Caco-2 (cell line): Measurements from ENCODE around the gene FOSL2. TPM values are rescaled to one million over a fixed set of nuclear protein-coding genes. Genes with fewer than 3 reads are reported as not detected.

ENCODE experiments used
- BruUV-seq: library from RNA; stranded (reverse); fragments of 400-500 nt; replicated peaks from 2 replicates; lab custom pipeline; 2021; lab: Mats Ljungman, UMichigan
- CTCF ChIA-PET: fragments of 300-600 bp; sonication (Branson Sonifier 250); formaldehyde crosslinking; loops from one replicate; lab custom pipeline; 2022; ENCODE audit warnings: antibody characterized with exemption; lab: Charles Lee
- POLR2A ChIA-PET: fragments of 300-600 bp; sonication (Branson Sonifier 250); formaldehyde crosslinking; loops from one replicate; lab custom pipeline; 2022; ENCODE audit warnings: antibody characterized with exemption; lab: Charles Lee
- DNase-seq, 2 experiments: peaks; one replicate each; pipeline versions ENCODE4 v3.0.0 to v3.0.0-alpha.2; 2020 to 2022
- H3K27me3 ChIP-seq: replicated peaks from 2 replicates; pipeline ENCODE4 v1.6.0; 2011; ENCODE audit warnings: low read length; ENCODE audit not compliant: control insufficient read depth, insufficient read depth
- H3K36me3 ChIP-seq: 2 replicates; pipeline ENCODE4 v1.5.1; 2011; ENCODE audit warnings: low read length; ENCODE audit not compliant: control insufficient read depth, insufficient read depth
- H3K4me1 ChIP-seq: fragments of 250-450 bp; sonication (Bioruptor Pico); 2 replicates; pipeline ENCODE4 v1.5.1; 2020; ENCODE audit warnings: mild to moderate bottlenecking
- H3K4me3 ChIP-seq: 2 replicates; pipeline ENCODE4 v1.5.1; 2011; ENCODE audit warnings: low read depth, mild to moderate bottlenecking, control low read depth, low read length
- H3K9me3 ChIP-seq: fragments of 250-450 bp; sonication (Bioruptor Pico); 2 replicates; pipeline ENCODE4 v1.5.1; 2020; ENCODE audit warnings: mild to moderate bottlenecking, moderate library complexity
- H3K27ac Mint-ChIP-seq: one replicate; pipeline ENCODE4 v1.8.0; 2022; ENCODE audit warnings: mixed read lengths; ENCODE audit not compliant: unreplicated experiment
- H3K27me3 Mint-ChIP-seq: one replicate; pipeline ENCODE4 v1.8.0; 2022; ENCODE audit warnings: mixed read lengths; ENCODE audit not compliant: insufficient read depth, unreplicated experiment
- H3K36me3 Mint-ChIP-seq: one replicate; pipeline ENCODE4 v1.8.0; 2022; ENCODE audit warnings: mild to moderate bottlenecking, mixed read lengths; ENCODE audit not compliant: insufficient read depth, unreplicated experiment
- H3K4me1 Mint-ChIP-seq: one replicate; pipeline ENCODE4 v1.8.0; 2022; ENCODE audit warnings: low read depth, mixed read lengths; ENCODE audit not compliant: unreplicated experiment
- H3K4me3 Mint-ChIP-seq: one replicate; pipeline ENCODE4 v1.8.0; 2022; ENCODE audit warnings: mild to moderate bottlenecking, moderate library complexity, mixed read lengths; ENCODE audit not compliant: unreplicated experiment
- H3K9me3 Mint-ChIP-seq: one replicate; pipeline ENCODE4 v1.8.0; 2022; ENCODE audit warnings: mixed read lengths; ENCODE audit not compliant: unreplicated experiment
- CTCF ChIP-seq, 2 experiments: fragments of 200-600 bp in 1 of 2; IDR thresholded peaks; 1 replicate in 1 of 2; 2 replicates in 1 of 2; pipeline versions ENCODE4 v1.5.1 to v1.8.0; 2011 to 2022; ENCODE audit warnings: antibody characterized with exemption in 1 of 2, control low read depth in 1 of 2, inconsistent platforms in 1 of 2, low read depth in 1 of 2, low read length in 1 of 2, mild to moderate bottlenecking in 1 of 2, moderate library complexity in 1 of 2; ENCODE audit not compliant: insufficient read depth in 1 of 2, severe bottlenecking in 1 of 2, unreplicated experiment in 1 of 2
- intact Hi-C: fragments of 100-400 bp; cut with micrococcal nuclease; formaldehyde crosslinking; loops from one replicate; pipeline ENCODE4 v1.10.0; 2022; ENCODE audit not compliant: unreplicated experiment
- total RNA-seq: library from RNA; stranded (reverse); gene quantifications from 2 replicates; pipeline ENCODE4 v1.2.3, GENCODE V29; 2022

FOSL2 gene
- total RNA-seq, 1 experiment from 2014 or later, result 64.6 TPM

DNA sequence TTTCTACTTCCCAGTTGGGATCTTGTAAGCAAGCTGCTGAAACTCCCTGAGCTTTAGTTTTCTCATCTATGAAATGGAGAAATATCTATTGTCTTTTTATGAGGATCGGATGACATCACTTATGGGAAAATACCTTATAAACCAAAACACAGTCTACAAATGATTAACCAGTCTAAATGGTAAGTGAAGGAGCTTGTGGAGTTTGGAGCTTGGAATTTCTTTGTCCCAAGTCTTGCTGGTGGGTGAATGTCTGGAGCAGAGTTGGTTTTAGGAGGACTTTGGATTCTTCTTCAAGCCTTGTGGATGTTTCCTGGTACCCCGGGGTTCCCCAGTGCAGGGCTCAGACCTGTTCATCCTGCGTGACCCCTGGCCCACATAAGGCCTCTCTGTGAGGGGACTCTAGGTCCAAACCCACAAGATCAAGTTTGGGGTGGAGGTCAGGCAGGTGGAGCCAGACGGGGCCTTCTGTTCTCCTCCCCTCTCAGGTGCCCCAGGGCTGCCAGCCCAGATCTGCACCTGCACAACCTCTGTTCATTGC lies 43.2 kb downstream of the FOSL2 start:
- H3K4me3 Mint-ChIP-seq, result peak overlapping the region; percentile 30
- H3K4me1 ChIP-seq, result peaks cover 33% of the 10 kb centered on the region
- no peak for TF ChIP-seq CTCF (IDR thresholded peaks at IDR 0.05; ENCODE audit: insufficient read depth in 1 of 2, low read depth in 1 of 2, low read length in 1 of 2, severe bottlenecking in 1 of 2, unreplicated experiment in 1 of 2)
- H3K27me3 Mint-ChIP-seq, result no peaks in the 10 kb centered on the region
- peak; percentile 31 to 55 for DNase-seq
- BruUV-seq, result no TSS peak
- no peaks in the 10 kb centered on the region for H3K36me3 ChIP-seq
- H3K4me1 Mint-ChIP-seq, result peaks cover 15% of the 10 kb centered on the region
- ChIA-PET POLR2A (interaction anchor here (0.5 to 0.6 kb wide), 2 partner anchors 322 to 722 kb away, joined by 3 to 5 read pairs; no protein-coding TSS in a partner anchor), CTCF (interaction anchor here (0.7 to 1.2 kb wide), 3 partner anchors 16 to 752 kb away, joined by 3 to 6 read pairs (median 5); no protein-coding TSS in a partner anchor)
- no peak overlapping the region for H3K4me3 ChIP-seq
- H3K36me3 Mint-ChIP-seq, result peaks cover 5% of the 10 kb centered on the region
- peak overlapping the region; percentile 71 for H3K27ac Mint-ChIP-seq
- no peaks in the 10 kb centered on the region for H3K27me3 ChIP-seq
- intact Hi-C loops, result no loop called here
- H3K9me3 ChIP-seq, result peaks cover 18% of the 10 kb centered on the region
- H3K9me3 Mint-ChIP-seq, result peaks cover 17% of the 10 kb centered on the region

DNA sequence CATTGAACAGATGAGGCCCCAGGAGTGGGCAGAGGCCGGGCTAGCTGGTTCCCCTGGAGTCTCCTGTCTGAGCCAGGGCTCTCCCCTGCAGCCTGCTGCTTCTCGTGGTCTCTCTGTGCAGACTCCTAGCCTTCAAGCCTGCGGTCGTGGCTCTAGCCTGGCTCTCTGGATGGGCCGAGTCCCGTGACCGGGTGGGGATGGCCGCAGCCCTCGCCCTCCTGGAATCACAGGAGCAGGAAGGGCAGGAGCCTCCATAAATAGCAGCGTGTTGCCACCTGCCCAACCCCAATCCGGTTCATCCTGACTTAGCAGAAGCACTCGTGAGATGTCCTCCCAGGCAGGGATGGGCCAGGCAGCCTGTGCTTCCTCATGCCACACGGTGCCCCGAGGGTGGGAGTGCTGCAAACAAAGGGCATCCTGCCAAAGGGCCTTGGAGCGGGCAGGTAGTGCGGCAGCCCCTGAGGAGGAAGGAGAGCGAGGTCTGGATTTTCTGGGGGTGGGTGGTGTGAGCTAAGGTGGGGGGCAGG lies 43.9 kb downstream of the FOSL2 start:
- Mint-ChIP-seq H3K9me3 (peaks cover 17% of the 10 kb centered on the region), H3K27me3 (no peaks in the 10 kb centered on the region), H3K4me3 (no peak overlapping the region), H3K36me3 (peaks cover 5% of the 10 kb centered on the region), H3K4me1 (peaks cover 15% of the 10 kb centered on the region), H3K27ac (peak overlapping the region; percentile 71)
- no peak for DNase-seq
- Histone ChIP-seq H3K4me3 (no peak overlapping the region), H3K4me1 (peaks cover 33% of the 10 kb centered on the region), H3K9me3 (peaks cover 18% of the 10 kb centered on the region), H3K36me3 (no peaks in the 10 kb centered on the region), H3K27me3 (no peaks in the 10 kb centered on the region)
- intact Hi-C loops, result no loop called here
- POLR2A ChIA-PET, result no interaction called here
- TF ChIP-seq CTCF (IDR thresholded peaks at IDR 0.05; ENCODE audit: insufficient read depth in 1 of 2, low read depth in 1 of 2, low read length in 1 of 2, severe bottlenecking in 1 of 2, unreplicated experiment in 1 of 2), result no peak
- BruUV-seq, result no TSS peak
- CTCF ChIA-PET, result interaction anchor here (0.6 kb wide), 1 partner anchor 211 kb away, joined by 4 read pairs; no protein-coding TSS in a partner anchor

GRCh38 chr2:28437149-28437835 lies 44.6 kb downstream of the FOSL2 start:
- Mint-ChIP-seq H3K27me3 (no peaks in the 10 kb centered on the region), H3K9me3 (peaks cover 17% of the 10 kb centered on the region), H3K36me3 (peaks cover 2% of the 10 kb centered on the region), H3K27ac (no peak overlapping the region), H3K4me1 (peaks cover 15% of the 10 kb centered on the region), H3K4me3 (no peak overlapping the region)
- H3K36me3 ChIP-seq, result no peaks in the 10 kb centered on the region
- DNase-seq, result no peak
- H3K4me1 ChIP-seq, result peaks cover 33% of the 10 kb centered on the region
- intact Hi-C loops, result no loop called here
- no peak overlapping the region for H3K4me3 ChIP-seq
- no peak for TF ChIP-seq CTCF (IDR thresholded peaks at IDR 0.05; ENCODE audit: insufficient read depth in 1 of 2, low read depth in 1 of 2, low read length in 1 of 2, severe bottlenecking in 1 of 2, unreplicated experiment in 1 of 2)
- no TSS peak for BruUV-seq
- H3K27me3 ChIP-seq, result no peaks in the 10 kb centered on the region
- ChIA-PET CTCF (interaction anchor here (0.6 kb wide), 1 partner anchor 210 kb away, joined by 4 read pairs; no protein-coding TSS in a partner anchor), POLR2A (interaction anchor here (0.6 kb wide), 1 partner anchor 18 kb away, joined by 4 read pairs; no protein-coding TSS in a partner anchor)
- H3K9me3 ChIP-seq, result peaks cover 18% of the 10 kb centered on the region
